AG04449 (cell line): ENCODE results near the gene RBM48.

Experiments used
- CTCF ChIA-PET: fragments of 350-600 bp; formaldehyde crosslinking; extraction: SDS; loops from one replicate; lab custom pipeline; 2021; ENCODE audit warnings: antibody characterized with exemption; lab: Yijun Ruan, JAX
- POLR2A ChIA-PET: fragments of 400-600, 350-600 bp; formaldehyde crosslinking; extraction: SDS; loops from one replicate; lab custom pipeline; 2020; ENCODE audit warnings: antibody characterized with exemption, inconsistent platforms; lab: Yijun Ruan, JAX
- DNase-seq: peaks from one replicate; pipeline ENCODE4 v3.0.0-alpha.2; 2010; ENCODE audit warnings: low read depth, low spot score
- H3K4me3 ChIP-seq: 2 replicates; pipeline ENCODE4 v1.5.1; 2011; ENCODE audit warnings: low read depth, mild to moderate bottlenecking, control low read depth, low read length
- TF ChIP-seq, protein P1 (sequence below): IDR thresholded peaks from one replicate; pipeline ENCODE4 v1.5.1; 2011; ENCODE audit warnings: mild to moderate bottlenecking, moderate library complexity, low read length, control low read depth, inconsistent platforms; ENCODE audit not compliant: insufficient read depth; ENCODE audit errors: missing control alignments

Gene RBM48

DNA sequence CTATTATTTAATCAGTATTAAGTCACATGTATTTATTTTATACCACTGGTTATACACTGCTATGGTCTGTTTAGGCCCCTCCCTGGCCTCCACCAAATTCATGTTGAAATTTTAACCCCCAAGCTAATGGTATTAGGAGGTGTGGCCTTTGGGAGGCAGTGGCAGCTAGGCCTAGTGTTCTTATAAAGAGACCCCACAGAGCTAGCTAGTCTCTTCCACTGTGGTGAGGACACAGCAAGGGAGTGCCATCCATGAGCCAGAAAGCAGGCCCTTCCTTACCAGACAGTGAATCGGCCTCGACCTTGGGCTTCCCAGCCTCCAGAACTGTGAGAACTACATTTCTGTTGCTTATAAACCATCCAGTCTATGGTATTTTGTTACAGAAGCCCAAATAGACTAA, 28.7 kb downstream of the RBM48 start:
- ChIA-PET POLR2A (interaction anchor here (0.7 kb wide), 1 partner anchor 98 kb away, joined by 3 read pairs; no protein-coding TSS in a partner anchor), CTCF (interaction anchor here (1.8 kb wide), 1 partner anchor 29 kb away, joined by 6 read pairs; the partner anchor contains the start of genes PEX1 and RBM48)
- TF ChIP-seq, protein P1, sequence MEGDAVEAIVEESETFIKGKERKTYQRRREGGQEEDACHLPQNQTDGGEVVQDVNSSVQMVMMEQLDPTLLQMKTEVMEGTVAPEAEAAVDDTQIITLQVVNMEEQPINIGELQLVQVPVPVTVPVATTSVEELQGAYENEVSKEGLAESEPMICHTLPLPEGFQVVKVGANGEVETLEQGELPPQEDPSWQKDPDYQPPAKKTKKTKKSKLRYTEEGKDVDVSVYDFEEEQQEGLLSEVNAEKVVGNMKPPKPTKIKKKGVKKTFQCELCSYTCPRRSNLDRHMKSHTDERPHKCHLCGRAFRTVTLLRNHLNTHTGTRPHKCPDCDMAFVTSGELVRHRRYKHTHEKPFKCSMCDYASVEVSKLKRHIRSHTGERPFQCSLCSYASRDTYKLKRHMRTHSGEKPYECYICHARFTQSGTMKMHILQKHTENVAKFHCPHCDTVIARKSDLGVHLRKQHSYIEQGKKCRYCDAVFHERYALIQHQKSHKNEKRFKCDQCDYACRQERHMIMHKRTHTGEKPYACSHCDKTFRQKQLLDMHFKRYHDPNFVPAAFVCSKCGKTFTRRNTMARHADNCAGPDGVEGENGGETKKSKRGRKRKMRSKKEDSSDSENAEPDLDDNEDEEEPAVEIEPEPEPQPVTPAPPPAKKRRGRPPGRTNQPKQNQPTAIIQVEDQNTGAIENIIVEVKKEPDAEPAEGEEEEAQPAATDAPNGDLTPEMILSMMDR = no peak
- no peak overlapping the region for H3K4me3 ChIP-seq
- no peak for DNase-seq

- no peak for DNase-seq
- TF ChIP-seq, protein P1 = no peak
- no peak overlapping the region for H3K4me3 ChIP-seq
- ChIA-PET POLR2A (no interaction called here), CTCF (no interaction called here)
These were observed 29.3 kb downstream of the RBM48 start for GRCh38 chr7:92557808-92558362.

GRCh38 chr7:92560602-92561001, 32.0 kb downstream of the RBM48 start:
- CTCF ChIA-PET = interaction anchor here (1.3 kb wide), 1 partner anchor 8 kb away, joined by 4 read pairs; no protein-coding TSS in a partner anchor
- POLR2A ChIA-PET = interaction anchor here (0.9 kb wide), 1 partner anchor 18 kb away, joined by 3 read pairs; no protein-coding TSS in a partner anchor
- TF ChIP-seq, protein P1 = no peak
- no peak for DNase-seq
- no peak overlapping the region for H3K4me3 ChIP-seq

DNA sequence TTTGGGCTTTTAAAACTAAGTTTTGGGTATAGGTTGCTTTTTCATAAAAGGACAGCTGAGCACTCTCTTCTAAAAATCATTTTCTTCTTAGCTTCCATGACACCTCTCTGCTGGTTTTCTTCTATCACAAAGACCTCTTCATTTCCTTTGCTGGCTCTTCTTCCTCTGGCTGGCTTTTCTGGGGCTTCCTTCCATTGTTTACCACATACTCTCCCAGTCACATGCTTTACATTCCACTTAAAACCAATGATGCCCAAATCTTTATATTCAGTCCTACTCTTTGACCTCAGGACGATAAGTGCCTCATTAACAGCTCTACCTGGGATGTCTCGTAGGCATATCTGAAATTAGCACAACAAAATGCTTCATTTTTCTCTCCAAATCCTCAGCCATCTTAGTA, 34.8 kb downstream of the RBM48 start:
- ChIA-PET CTCF (interaction anchor here (1.3 to 1.9 kb wide), 2 partner anchors 10 to 35 kb away, joined by 4 to 7 read pairs; partner anchors contain the start of genes PEX1 and RBM48), POLR2A (no interaction called here)
- no peak overlapping the region for H3K4me3 ChIP-seq
- DNase-seq = no peak
- TF ChIP-seq, protein P1 = no peak

DNA sequence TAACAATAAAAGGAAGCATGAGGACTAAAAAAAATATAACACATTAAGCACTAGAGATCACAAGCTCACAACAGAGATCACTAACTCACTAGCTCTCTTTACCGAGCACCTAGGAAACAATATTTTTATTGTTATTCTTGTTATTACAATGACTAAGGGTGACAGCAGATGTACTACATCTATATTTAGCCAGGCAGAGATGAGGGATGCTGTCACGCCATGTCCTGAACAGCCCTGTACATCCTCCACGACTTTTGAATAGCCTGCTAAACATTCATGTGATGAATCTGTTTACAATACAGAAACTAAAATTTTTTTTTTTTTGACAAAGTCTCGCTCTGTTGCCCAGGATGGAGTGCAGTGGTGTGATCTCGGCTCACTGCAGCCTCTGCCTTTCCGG, 38.9 kb downstream of the RBM48 start:
- H3K4me3 ChIP-seq = no peak overlapping the region
- no peak for DNase-seq
- TF ChIP-seq, protein P1 = no peak
- POLR2A ChIA-PET = no interaction called here
- CTCF ChIA-PET = interaction anchor here (2.2 kb wide), 1 partner anchor 23 kb away, joined by 9 read pairs; the partner anchor contains the start of gene FAM133B

DNA sequence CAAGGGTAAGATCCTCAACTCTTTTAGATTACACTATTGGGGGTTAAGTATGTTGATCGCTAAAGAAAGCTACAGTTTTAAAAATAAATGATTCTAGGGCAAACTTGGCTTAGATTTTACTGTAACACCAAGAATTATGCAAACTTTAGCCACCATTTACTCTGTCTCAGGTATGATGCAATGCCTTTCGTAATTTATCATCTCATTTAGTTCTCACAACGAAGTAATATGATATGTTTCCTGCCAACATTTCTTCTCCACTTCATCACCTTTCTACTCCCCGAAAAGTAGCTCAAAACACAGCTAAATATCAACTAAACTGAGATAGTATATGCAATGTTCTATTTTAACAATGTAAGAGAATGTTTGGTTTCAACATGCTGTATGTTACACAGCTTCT, 40.5 kb downstream of the RBM48 start:
- no peak overlapping the region for H3K4me3 ChIP-seq
- POLR2A ChIA-PET = interaction anchor here (0.8 kb wide), 1 partner anchor 9 kb away, joined by 3 read pairs; no protein-coding TSS in a partner anchor
- DNase-seq = no peak
- TF ChIP-seq, protein P1 = no peak
- CTCF ChIA-PET = interaction anchor here (0.9 kb wide), 2 partner anchors 9 kb away, joined by 4 to 6 read pairs; no protein-coding TSS in a partner anchor
